GM19452 (cell line): ENCODE results near the gene PATJ.
"Not testable (repeated sequence)": the region's sequence is repeated elsewhere in the genome, so short reads cannot be mapped to it uniquely, and the experiment has no call there.

Source experiments
- ATAC-seq: cut with Tn5 transposase; IDR thresholded peaks from one replicate; pipeline ENCODE4 v1.9.1; 2021; ENCODE audit not compliant: unreplicated experiment

Gene PATJ

DNA sequence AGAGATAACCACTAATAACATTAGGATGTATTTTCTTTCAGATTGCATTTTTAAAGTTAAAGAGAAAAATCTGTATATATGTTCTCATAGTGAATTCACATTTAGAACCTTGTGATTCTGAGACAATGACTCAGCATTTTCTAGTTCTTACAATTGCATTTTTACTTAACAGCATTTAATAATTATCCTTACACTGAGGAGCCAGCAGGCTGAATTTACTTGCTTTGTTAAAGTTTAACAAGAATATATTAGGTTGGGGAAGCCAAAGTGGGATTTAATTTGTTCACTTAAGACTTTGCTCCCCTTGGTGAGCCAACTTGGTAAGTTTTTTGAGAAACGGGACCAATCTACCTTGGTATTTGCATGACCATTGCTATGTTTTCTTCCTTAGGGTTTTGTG lies 4.5 kb downstream of the PATJ start:
- ATAC-seq = no peak

DNA sequence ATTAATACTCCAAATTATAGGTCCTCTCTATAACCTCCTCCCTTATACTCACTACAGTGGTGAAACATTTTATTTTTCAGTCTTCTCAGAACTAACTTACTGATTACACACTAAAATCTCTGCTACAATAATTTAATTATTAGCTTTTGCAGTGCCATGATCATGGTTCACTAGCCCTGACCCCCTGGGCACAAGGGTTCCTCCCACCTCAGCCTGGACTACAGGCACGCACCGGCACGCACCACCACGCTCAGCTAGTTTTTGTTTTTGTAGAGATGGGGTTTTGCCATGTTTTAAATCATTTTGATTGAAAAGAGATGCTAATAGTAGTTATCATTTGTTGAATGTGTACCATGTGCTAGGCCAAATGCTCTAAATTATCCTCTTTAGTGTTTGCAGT lies 6.3 kb downstream of the PATJ start:
- no peak for ATAC-seq

DNA sequence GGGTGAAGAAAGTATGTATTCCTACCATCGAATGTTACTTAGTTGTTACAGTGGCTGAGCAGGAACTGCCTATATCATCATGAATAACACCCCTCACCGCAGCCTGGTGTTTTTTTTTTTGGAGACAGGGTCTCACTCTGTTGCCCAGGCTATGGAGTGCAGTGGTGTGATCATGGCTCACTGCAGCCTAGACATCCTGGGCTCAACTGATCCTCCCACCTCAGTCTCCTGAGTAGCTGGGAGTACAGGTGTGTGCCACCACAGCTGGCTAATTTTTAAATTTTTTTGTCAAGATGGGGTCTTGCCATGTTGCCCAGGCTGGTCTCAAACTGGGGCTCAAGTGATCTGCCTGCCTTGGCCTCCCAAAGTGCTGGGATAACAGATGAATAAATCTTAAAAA lies 7.3 kb downstream of the PATJ start:
- ATAC-seq = no peak

DNA sequence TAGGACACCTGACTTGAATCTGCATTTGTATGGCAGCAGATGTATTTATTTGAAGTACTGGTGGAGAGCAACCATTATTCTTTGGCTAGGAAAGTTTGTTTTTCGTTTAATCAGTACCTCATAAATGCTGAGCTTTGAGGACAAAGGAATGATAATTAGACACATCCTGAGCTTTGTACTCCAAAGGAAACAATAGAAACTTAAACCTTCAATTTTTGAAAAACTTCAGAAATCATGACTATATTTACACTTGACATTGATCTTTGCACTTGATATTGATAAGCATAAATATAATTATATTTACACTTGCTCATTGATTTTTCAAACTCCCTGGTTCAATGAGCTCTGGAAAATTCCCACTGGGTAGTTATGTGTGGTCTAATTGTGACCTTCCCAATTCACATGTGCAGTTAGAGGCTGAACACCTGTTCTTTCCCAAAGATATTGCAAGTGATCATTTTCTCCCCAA lies 10.7 kb downstream of the PATJ start:
- no peak for ATAC-seq

DNA sequence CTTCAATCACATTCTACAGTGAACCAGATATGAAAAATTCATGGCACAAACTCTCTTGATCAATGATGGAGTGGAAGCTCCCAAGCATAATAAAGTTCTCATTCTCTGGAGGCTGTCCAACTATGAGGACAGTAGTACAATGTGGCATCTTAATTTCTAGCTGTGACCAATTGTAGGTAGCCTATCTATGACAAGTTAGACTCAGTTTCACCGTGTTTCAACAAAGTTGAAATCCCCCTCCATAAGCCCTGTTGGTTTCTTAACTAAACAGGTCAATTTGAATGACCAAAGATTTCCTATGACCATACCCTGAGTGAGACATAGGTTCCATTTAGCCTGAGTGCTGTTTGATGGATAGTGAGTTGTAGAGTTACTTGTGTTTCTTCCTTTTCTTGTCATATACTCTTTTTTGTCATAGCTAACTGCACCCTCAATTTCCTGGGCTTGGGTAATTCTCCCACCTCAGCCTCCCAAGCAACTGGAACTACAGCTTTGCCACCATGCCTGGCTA lies 11.8 kb downstream of the PATJ start:
- no peak for ATAC-seq

DNA sequence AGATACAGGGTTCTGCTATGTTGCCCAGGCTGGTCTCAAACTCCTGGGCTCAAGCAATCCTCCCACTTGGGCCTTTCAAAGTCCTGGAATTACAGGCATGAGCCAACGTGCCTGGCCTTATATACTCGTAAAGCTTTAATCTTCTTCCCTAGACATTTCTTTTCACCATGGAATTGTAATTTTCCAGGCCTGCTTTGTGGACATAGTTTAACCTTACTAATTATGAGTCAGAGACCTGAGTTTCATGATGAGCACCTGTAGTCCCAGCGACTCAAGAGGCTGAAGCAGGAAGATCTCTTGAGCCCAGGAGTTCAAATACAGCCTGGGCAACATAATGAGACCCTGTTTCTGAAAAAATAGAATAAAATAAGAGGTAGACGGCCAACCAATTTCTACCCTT lies 12.3 kb downstream of the PATJ start:
- no peak for ATAC-seq

DNA sequence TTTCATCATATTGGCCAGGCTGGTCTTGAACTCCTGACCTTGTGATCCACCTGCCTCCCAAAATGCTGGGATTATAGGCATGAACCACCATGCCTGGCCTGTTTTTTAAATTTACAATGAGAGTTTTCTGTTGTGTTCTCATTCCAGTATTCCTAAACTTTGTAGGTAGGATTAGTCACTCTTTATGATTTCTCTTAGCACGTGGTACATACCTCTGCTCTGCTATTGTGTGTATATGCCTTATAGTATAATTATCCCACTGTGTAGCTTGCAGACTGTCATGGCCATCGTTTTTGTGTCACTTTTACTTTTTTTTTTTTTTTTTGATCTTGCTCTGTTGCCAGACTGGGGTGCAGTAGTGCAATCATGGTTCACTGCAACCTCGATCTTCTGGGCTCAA lies 14.5 kb downstream of the PATJ start:
- no peak for ATAC-seq

DNA sequence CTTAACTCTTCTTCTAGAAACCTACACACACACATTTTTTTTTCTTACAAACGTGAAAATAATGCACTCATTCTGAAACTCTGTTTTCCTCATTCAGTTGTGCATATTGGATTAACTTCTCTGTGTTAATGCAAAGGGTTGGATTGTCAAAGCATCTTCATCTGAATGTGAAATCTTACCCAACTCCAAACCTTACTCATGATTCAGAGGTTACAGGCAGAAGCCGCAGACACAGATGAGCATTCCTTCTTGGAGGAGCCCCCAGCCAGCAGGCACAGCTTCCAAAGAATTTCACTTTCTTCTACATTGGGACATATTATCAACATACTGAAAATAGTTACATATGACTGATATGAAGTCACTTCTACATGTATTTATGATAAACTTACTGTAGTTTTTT lies 15.7 kb downstream of the PATJ start:
- ATAC-seq = no peak

DNA sequence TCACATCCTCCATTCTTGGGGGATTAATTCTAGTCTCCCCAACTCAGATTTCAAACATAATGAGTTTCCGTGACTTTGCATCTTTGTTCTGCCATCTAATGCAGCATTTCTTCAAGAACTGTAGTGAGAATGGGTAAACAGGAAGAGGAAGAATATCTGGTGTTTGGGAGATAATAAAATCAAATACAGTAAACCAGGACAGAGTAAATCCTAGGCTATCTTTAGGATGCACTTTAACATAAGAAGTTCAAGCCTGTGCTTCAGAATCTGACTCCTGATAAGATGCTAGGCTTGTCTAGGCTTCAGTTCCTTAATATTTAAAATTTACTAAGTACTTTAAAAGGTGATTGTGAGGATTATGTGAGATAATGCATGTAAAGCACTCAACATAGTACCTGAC lies 27.9 kb downstream of the PATJ start:
- ATAC-seq = no peak

DNA sequence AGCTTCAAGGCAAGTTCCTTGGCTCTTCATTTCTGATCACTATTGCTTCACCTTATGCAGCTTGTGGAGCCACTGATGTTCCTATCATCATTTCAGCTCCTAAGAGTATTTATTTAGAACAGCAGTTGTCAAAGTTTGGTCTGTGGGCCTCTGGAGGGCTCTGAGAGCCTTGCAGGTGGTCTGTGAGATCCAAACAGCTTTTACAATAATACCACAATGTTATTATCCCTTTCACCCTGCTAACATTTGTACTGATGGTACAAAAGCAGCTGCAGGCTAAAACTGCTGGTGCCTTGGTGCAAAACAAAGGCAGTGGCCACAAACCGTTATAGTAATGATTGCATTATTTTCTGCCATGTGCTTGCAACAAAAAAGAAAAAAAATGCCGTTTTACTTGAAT lies 33.8 kb downstream of the PATJ start:
- ATAC-seq = no peak

DNA sequence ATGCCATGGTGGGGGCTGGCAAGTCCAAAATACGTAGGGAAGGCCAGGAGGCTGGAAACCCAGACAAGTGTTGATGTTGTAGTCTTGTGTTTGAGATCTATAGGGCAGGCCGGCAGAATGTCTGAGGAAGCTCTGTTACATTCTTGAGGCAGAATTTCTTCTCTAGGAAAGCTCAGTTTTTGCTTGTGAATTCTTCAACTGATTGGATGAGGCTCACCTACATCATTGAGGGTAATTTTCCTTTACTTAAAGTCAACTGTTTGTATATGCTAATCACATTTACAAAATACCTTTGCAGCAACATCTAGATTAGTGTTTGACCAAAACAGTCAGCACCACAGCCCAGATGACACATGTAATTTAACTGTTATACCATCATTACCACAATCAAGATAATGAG lies 37.0 kb downstream of the PATJ start:
- no peak for ATAC-seq

DNA sequence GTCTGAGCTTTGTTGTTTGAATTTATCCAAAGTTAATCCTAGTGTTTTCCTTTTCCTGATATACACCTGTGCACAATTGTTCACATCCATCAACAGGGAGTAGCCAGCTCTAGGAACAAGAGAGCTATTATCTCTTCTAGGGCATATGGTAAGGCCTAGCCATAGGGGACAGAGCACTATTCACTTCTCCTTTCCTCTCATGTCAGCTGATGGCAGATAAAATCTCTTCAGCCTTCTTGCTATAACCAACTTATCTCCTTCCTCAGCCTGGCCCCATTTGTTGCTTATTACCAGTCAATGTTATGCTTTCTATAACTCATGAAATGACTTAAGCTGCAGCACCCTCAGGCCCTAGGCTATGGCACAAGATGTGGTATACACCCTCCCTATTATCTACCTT lies 38.9 kb downstream of the PATJ start:
- no peak for ATAC-seq

DNA sequence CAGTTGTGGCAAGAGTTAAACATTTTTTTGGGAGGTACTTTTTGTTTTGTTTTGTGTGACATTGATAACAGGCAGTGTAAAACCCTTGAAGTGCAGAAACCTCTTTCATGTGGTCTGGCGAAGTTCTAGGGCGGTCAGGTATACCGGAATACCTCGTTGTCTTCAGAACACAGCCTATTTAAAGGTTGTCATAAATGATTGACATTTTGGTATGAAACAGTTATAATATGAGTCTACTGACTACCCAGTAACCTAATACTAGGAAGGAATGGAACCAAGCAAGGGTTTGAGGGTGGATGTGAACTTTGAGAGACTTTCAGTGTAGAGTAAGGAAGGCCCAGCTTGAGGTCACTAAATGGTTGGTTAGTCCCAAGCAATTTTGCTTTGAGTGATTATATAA lies 40.5 kb downstream of the PATJ start:
- peak; percentile 90 for ATAC-seq

DNA sequence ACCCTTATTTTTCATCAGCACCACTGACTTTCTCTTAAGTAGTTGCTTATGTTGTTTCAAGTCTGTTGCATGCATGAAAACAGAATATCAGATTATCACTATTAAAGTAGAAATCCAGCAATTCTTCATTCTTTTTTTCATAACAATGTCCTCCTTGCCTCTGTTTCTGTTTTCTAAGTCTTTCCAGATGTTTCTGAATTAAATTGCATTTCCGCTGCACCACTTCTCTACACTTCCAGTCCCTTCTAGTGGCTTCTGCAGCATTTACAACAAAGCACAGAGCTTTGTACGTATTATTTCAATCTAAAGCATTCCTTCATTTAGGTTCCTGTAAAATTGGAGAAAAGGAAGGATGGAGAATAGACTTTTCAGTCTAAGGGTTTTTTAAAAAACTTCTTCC lies 42.4 kb downstream of the PATJ start:
- ATAC-seq = no peak

DNA sequence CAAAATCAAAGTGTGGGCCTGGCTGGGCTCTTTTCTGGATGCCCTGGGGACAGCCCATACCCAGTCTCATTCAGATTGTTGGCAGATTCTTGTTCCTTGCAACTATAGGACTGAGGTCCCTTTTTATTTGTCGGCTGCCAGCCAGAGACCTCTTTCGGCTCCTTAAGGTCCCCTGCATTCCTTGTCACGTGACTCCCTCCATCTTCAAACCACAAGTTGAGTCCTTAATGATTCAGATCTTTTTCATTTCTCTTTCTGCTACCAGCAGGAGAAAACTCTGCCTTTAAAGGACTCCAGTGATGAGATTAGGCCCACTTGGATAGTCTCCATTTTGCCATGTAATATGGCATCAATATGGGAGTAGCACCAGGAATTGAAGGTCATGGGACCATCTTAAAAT lies 48.6 kb downstream of the PATJ start:
- no peak for ATAC-seq

DNA sequence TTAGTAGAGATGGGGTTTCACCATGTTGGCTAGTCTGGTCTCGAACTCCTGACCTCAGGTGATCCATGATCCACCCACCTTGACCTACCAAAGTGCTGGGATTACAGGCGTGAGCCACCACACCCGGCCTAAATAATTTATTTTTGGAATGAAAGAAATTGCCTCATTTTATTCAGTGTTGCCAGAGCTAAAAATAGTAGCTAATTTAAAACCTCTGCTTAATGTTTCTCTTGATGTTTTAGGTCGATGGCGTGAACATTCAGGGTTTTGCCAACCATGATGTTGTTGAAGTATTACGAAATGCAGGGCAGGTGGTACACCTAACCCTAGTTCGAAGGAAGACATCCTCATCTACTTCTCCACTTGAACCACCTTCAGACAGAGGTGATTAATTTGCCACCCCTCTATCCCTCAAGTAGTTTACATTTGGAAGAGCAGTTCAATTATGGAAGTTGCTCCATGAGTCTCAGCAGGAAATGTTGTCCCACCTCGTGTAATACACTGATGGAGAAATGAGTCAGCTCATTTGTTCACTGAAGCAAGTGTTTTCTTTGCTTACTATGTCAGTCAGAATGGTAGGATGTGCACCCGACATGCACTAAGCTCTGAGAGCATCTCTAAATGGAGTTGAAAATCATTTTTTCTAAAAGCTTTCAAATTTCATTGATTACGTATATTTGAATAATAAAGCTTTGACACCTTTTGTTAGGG lies 54.9 kb downstream of the PATJ start:
- ATAC-seq = no peak

DNA sequence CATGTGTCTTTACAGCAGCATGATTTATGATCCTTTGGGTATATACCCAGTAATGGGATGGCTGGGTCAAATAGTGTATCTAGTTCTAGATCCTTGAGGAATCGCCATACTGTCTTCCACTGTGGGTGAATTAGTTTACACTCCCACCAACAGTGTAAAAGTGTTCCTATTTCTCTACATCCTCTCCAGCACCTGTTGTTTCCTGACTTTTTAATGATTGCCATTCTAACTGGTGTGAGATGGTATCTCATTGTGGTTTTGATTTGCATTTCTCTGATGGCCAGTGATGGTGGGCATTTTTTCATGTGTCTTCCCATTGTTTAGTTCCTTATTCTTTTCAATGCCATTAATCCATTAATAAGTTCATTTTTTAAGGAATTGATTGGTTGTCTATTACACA lies 58.8 kb downstream of the PATJ start:
- not testable (repeated sequence) for ATAC-seq

DNA sequence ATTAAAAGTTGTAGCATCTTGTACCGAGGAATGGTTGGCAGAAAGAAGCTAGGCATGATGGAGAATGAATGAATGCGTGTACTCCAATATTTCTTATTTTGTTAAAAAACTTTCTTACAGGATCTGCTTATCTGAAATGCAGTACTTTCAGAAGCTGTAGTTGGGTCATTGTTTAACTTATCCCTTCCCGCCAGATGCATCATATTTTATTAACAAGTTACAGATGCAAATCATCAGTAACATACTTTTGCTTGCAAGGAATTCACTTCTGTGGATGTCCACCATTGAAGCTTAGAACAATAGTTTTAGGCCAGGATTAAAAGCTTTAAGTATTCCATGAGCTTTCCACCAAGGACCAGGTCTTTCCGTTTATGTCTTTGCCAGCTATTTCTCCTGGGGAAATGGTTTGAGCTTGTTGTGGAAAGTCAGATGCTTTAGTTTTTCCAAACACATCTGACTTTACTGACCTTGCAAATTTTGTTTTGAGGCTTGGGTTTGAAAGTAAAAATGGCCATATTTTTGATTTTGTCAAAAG lies 65.4 kb downstream of the PATJ start:
- no peak for ATAC-seq

DNA sequence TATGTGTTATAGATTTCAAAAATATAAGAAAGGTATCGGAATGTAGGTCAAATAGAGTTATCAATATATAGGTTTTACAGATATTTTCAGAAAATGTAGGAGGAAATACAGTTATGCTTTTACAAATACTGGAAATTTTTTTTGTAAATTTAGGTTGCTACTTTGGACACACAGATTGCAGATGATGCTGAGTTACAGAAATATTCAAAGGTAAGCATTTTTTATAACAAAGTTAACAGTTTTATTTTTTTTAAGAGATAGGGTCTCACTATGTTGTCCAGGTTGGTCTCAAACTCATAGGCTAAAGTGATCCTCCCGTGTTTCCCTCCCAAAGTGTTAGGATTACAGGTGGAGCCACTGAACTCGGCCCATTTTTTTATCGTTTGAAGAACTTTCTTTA lies 66.0 kb downstream of the PATJ start:
- ATAC-seq = no peak

DNA sequence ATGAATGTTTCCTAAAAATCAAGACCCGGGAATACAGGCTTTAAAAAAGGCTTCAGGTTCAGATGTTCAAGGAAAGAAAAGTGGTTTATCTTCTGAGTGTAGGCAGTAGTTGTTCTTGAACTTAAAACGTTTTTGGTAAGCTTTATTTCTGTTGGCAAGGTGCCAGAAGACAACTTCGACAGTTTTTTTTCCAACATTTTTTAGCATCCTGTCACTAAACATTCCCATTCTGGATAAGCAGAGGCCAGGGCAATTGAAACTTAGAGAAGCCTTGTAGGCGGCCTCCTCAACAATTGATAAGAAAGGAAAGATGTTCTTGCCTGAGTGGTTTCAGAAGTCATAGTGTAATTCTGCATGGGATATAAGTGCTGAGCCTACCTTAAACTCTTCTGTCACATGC lies 66.7 kb downstream of the PATJ start:
- no peak for ATAC-seq

DNA sequence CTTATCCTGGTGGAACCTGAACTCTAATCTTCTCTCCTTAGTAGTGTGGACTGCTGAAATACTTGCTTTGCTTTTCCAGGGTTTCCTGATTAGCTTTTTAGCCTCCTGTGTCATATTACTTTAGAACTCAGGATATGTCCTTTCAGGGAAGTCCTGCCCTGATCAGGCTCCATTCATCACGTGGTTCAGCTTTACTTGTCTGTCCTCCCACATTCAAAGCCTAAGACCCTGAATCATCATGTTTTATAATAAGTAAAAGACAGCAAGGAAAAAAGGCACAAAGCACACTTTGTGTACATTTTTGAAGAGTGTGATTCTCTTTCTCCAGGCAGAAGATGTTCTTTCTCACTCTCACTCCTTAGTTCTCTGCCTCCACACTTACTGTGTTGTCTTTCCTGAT lies 70.6 kb downstream of the PATJ start:
- ATAC-seq = no peak

DNA sequence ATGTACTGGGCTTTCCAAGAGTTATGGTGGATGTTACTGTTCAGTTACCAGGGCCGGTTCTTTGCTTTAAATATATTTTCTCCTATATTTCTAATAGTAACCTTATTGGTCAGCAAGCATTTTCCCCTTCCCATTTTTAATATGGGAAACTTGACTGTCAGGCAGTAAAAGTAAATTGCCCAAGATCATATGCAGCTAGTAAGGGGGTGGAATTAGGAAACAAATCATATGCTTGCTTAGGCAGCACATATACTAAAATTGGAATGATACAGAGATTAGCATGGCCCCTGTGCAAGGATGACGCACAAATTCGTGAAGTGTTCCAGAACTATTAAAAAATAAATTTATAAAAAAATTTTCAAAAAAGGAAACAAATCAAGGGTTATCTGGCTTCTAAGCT lies 73.9 kb downstream of the PATJ start:
- no peak for ATAC-seq

DNA sequence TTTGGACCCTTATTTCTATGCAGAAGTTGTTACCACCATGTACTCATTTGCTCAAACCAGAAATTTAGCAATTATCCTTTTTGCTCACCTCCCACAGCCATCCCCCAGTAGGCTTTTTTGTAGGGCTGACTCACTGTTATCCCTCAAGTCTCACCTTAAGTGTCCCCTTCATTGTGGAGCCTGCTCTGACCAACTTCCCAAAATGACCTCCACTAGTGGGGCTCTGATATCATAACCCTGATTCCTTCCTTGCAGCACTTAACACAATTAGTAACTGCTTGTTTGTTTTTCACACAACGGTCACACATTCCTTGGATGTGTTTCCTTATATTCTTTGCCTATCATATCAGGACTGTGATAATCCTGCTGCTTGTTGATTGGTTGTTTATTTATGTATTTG lies 76.7 kb downstream of the PATJ start:
- ATAC-seq = no peak
